H1 (cell line): ENCODE results near the gene HS6ST2. TPM values are rescaled to one million over a fixed set of nuclear protein-coding genes. Genes with fewer than 3 reads are reported as not detected.

Source experiments
- JUN ChIP-seq: IDR thresholded peaks from 2 replicates; pipeline ENCODE4 v1.6.1; 2011; ENCODE audit warnings: low read depth, mild to moderate bottlenecking, improper control_type of control experiment, low read length
- RFX5 ChIP-seq: IDR thresholded peaks from 2 replicates; pipeline ENCODE4 v1.6.1; 2011; ENCODE audit warnings: low read depth, low read length, improper control_type of control experiment, borderline replicate concordance
- TAF1 ChIP-seq: IDR thresholded peaks from 2 replicates; pipeline ENCODE4 v1.6.1; 2011; ENCODE audit warnings: mild to moderate bottlenecking, low read depth, low read length
- polyA plus RNA-seq, 7 experiments: library from polyadenylated mRNA; depleted of rRNA in 3 of 7; stranded (reverse) in 5 of 7; unstranded in 2 of 7; fragments of >200 nt in 5 of 7; fragments of 200-250 nt in 2 of 7; gene quantifications; 1 replicate in 5 of 7; 2 replicates in 1 of 7; 4 replicates in 1 of 7; pipeline versions ENCODE4 v1.2.1 to v1.2.3, GENCODE V29; 2011 to 2013; ENCODE audit warnings: missing spikeins in 2 of 7, mixed read lengths in 2 of 7
- total RNA-seq: library from RNA; stranded (reverse); fragmentation: NEBNext Ultra II Directional; extraction: Animal tissue kit (Norgen Biotek cat#: 25700); gene quantifications from 2 replicates; pipeline ENCODE4 v1.2.1, GENCODE V29; 2021

The HS6ST2 gene
- total and polyA plus RNA-seq, 2 of the 8 experiments (the other 6 are each of a cell fraction or from before 2014, with no cell fraction given) = 3.9 TPM

- TF ChIP-seq TAF1 (no peak), JUN (no peak), RFX5 (no peak)
These were observed 168.1 kb downstream of the HS6ST2 start (continued) for GRCh38 chrX:132790329-132790728.
